Thoracic aorta (tissue), 2 donors: ENCODE measurements around the gene ALDH9A1. TPM values are rescaled to one million over a fixed set of nuclear protein-coding genes. Genes with fewer than 3 reads are reported as not detected.
A peak's percentile ranks its signal among the peaks of the same experiment; 100 is the strongest.
"Not testable (repeated sequence)": the region's sequence is repeated elsewhere in the genome, so short reads cannot be mapped to it uniquely, and the experiment has no call there.

ENCODE experiments used
- ATAC-seq: fragments of 150-250 bp; one replicate; pipeline ENCODE4 v1.8.0; 2017; ENCODE audit warnings: low read depth; ENCODE audit not compliant: insufficient number of reproducible peaks, low FRiP score
- DNase-seq: peaks from one replicate; pipeline ENCODE4 v3.0.0-alpha.2; 2020; ENCODE audit warnings: low spot score
- H3K27ac ChIP-seq, 2 donors: fragments of 200-600 bp; sonication (generic); 1 replicate in 1 of 2; 2 replicates in 1 of 2; pipeline ENCODE4 v1.5.1; 2016; ENCODE audit warnings: mild to moderate bottlenecking in 2 of 2, moderate library complexity in 2 of 2
- H3K27me3 ChIP-seq: fragments of 200-600 bp; sonication (generic); replicated peaks from 2 replicates; pipeline ENCODE4 v1.6.0; 2016; ENCODE audit warnings: mild to moderate bottlenecking; ENCODE audit not compliant: insufficient read depth
- H3K36me3 ChIP-seq: fragments of 200-600 bp; sonication (generic); one replicate; pipeline ENCODE4 v1.5.1; 2016
- H3K4me1 ChIP-seq, 2 donors: fragments of 200-600 bp; sonication (generic); 1 replicate in 1 of 2; 2 replicates in 1 of 2; pipeline versions ENCODE4 v1.5.1 to v1.6.0; 2016; ENCODE audit warnings: low read depth in 2 of 2, mild to moderate bottlenecking in 1 of 2; ENCODE audit not compliant: control insufficient read depth in 1 of 2
- H3K4me3 ChIP-seq: fragments of 200-600 bp; sonication (generic); 2 replicates; pipeline ENCODE4 v1.5.1; 2016; ENCODE audit warnings: mild to moderate bottlenecking
- H3K9me3 ChIP-seq: fragments of 200-600 bp; sonication (generic); 2 replicates; pipeline ENCODE4 v1.5.1; 2016
- total RNA-seq, 2 donors: library from RNA; depleted of rRNA; stranded (reverse); fragments of >200 nt; gene quantifications; one replicate each; pipeline versions ENCODE4 v1.1.0 to v1.2.3, GENCODE V29; 2016
- TF ChIP-seq, protein P1 (sequence below): fragments of 200-600 bp; sonication (generic); IDR thresholded peaks from one replicate; pipeline ENCODE4 v1.5.1; 2019; ENCODE audit warnings: antibody characterized with exemption

The ALDH9A1 gene
- total RNA-seq, 2 donors from 2014 or later: 44.4 to 65.0 TPM

DNA sequence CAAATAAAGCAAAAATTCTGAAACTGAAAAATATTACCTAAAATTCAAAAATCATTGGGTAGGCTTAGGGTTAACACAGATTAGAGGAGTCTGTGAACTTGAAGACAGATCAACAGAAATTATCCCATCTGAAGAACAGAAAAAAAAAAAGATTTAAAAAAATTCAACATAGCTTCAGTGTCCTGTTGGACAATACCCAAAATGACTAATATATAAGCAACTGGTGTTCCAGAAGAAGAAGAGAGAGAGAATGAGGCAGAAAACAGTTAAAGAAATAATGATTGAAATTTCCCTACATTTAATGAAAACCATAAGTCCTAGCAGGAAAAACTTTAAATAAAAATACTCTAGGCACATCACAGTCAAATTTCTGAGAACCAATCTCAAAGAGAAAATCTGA is 38.8 kb upstream of the ALDH9A1 start:
- TF ChIP-seq, protein P1, sequence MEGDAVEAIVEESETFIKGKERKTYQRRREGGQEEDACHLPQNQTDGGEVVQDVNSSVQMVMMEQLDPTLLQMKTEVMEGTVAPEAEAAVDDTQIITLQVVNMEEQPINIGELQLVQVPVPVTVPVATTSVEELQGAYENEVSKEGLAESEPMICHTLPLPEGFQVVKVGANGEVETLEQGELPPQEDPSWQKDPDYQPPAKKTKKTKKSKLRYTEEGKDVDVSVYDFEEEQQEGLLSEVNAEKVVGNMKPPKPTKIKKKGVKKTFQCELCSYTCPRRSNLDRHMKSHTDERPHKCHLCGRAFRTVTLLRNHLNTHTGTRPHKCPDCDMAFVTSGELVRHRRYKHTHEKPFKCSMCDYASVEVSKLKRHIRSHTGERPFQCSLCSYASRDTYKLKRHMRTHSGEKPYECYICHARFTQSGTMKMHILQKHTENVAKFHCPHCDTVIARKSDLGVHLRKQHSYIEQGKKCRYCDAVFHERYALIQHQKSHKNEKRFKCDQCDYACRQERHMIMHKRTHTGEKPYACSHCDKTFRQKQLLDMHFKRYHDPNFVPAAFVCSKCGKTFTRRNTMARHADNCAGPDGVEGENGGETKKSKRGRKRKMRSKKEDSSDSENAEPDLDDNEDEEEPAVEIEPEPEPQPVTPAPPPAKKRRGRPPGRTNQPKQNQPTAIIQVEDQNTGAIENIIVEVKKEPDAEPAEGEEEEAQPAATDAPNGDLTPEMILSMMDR: no peak
- Histone ChIP-seq H3K4me3 (no peak overlapping the region), H3K9me3 (no peaks in the 10 kb centered on the region), H3K27ac (no peak overlapping the region), H3K27me3 (no peaks in the 10 kb centered on the region), H3K36me3 (peaks cover 23% of the 10 kb centered on the region), H3K4me1 (no peaks in the 10 kb centered on the region)
- no peak for DNase-seq
- no peak for ATAC-seq

DNA sequence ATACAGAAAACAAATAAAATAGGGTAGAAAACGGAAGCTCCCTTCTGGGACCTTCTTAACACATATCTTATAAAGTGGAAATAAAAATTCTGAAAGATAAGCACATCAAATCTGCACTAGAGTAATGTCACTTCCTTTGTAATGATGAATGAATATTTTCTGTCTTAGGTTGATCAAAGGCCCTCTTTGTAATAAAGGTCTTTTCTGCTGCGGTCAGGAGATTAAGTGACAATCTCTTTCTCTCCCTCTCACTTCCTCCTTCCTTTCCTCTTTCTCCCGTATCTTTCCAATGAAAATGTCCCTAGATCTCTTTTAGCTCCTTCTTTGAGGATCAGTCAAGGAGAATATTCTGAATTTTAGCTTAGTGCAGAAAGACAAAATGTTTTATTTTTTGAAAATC is 36.5 kb upstream of the ALDH9A1 start:
- TF ChIP-seq, protein P1: no peak
- no peaks in the 10 kb centered on the region for H3K27me3 ChIP-seq
- peaks cover 4% of the 10 kb centered on the region for H3K36me3 ChIP-seq
- no peak overlapping the region for H3K27ac ChIP-seq
- ATAC-seq (no peak), DNase-seq (no peak)
- H3K4me1 ChIP-seq: no peaks in the 10 kb centered on the region
- H3K4me3 ChIP-seq: no peak overlapping the region
- H3K9me3 ChIP-seq: no peaks in the 10 kb centered on the region

DNA sequence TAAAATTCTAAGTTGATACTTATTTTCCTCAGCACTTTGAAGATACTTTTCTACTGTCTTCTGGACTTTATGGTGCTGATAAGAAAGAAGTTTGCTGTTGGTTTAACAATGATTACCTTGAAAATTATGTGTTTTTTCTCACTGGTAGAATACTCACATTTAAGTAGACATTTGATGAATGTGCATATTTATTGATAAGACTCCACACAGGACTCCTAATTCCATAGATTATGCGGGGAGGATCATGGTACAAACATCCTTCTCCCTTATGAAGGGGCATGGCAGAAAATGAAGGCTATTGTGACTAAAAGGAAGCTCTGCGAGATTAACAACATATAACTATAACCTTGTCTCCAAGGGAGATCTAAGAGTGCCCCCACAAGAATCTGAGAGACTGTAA is 28.5 kb upstream of the ALDH9A1 start:
- peaks cover 9% of the 10 kb centered on the region for H3K36me3 ChIP-seq
- H3K27ac ChIP-seq: no peak overlapping the region
- no peaks in the 10 kb centered on the region for H3K9me3 ChIP-seq
- no peak for DNase-seq
- no peak overlapping the region for H3K4me3 ChIP-seq
- no peaks in the 10 kb centered on the region for H3K4me1 ChIP-seq
- TF ChIP-seq, protein P1: no peak
- H3K27me3 ChIP-seq: no peaks in the 10 kb centered on the region
- ATAC-seq: no peak

GRCh38 chr1:165726169-165726568 is 27.8 kb upstream of the ALDH9A1 start:
- TF ChIP-seq, protein P1: no peak
- H3K27me3 ChIP-seq: no peaks in the 10 kb centered on the region
- H3K4me3 ChIP-seq: no peak overlapping the region
- no peaks in the 10 kb centered on the region for H3K9me3 ChIP-seq
- H3K36me3 ChIP-seq: peaks cover 9% of the 10 kb centered on the region
- no peak overlapping the region for H3K27ac ChIP-seq
- no peak for DNase-seq
- H3K4me1 ChIP-seq: no peaks in the 10 kb centered on the region
- no peak for ATAC-seq

DNA sequence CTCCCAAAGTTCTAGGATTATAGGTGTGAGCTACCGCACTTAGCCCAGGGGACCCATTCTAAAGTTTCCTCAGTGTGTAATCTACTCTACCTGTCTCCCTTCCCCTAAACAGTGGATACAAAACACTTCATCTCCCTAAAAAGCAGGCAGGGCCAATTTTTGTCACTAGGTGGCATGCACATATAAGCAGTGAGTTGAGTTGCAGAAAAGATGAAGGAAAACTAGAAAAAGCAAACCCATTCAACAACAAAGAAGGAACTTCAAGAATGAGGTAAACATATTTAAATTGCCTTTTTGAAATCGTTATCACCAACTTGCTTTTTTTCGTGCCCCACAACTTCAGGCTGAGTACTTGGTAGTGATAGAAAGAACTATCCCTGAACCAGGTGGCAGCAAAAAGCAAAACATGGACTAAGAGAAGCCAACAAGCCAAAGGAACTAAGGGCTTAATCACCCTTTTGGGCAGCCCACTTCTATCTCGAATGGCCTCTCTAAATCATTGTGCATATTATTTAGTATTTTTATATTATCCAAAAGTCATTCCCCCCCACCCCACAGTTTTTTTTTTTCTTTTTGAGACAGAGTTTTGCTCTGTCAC is 19.7 kb upstream of the ALDH9A1 start:
- no peaks in the 10 kb centered on the region for H3K27me3 ChIP-seq
- H3K27ac ChIP-seq: no peak overlapping the region
- DNase-seq (no peak), ATAC-seq (no peak)
- TF ChIP-seq, protein P1: peak; percentile 54
- no peaks in the 10 kb centered on the region for H3K9me3 ChIP-seq
- no peak overlapping the region for H3K4me3 ChIP-seq
- H3K36me3 ChIP-seq: no peaks in the 10 kb centered on the region
- H3K4me1 ChIP-seq: no peaks in the 10 kb centered on the region

DNA sequence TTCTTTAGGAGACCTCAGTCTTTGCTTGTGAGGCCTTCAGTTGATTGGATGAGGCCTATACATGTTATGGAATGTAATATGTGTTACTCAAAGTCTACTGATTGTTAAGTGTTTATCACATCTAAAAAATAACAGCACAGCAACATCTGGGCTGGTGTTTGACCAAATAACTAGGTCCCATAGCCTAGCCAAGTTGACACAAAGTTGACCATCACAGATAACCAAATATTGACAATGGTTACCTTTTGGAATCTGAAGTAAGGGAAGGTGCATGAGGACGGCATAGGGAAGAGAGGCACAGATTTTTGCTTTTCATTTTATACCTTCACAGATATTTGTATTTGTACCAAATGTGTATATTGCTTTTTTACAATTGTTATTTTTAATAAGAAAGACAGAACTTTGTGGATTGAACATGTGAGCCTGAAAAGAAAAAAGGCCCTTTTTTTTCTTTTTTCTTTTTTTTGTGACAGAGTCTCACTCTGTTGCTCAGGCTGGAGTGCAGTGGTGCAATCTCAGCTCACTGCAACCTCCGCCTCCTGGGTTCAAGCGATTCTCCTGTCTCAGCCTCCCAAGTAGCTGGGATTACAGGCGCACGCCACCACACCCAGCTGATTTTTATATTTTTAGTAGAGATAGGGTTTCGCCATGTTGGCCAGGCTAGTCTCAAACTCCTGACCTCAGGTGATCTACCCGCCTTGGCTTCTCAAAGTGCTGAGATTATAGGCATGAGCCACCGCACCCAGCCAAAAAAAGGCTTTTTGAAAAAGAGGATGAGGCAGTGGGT is 18.1 kb upstream of the ALDH9A1 start:
- not testable (repeated sequence) for H3K27ac ChIP-seq, H3K4me3 ChIP-seq, H3K36me3 ChIP-seq, H3K27me3 ChIP-seq, H3K9me3 ChIP-seq, ATAC-seq, DNase-seq, H3K4me1 ChIP-seq
